GM12872 (cell line): ENCODE data around the gene USP50.

Experiments used
- TF ChIP-seq, protein P1 (sequence below): IDR thresholded peaks from 3 replicates; pipeline ENCODE4 v1.5.1; 2011; ENCODE audit warnings: low read depth, mild to moderate bottlenecking, low read length, moderate library complexity; ENCODE audit not compliant: insufficient read depth

USP50 gene

DNA sequence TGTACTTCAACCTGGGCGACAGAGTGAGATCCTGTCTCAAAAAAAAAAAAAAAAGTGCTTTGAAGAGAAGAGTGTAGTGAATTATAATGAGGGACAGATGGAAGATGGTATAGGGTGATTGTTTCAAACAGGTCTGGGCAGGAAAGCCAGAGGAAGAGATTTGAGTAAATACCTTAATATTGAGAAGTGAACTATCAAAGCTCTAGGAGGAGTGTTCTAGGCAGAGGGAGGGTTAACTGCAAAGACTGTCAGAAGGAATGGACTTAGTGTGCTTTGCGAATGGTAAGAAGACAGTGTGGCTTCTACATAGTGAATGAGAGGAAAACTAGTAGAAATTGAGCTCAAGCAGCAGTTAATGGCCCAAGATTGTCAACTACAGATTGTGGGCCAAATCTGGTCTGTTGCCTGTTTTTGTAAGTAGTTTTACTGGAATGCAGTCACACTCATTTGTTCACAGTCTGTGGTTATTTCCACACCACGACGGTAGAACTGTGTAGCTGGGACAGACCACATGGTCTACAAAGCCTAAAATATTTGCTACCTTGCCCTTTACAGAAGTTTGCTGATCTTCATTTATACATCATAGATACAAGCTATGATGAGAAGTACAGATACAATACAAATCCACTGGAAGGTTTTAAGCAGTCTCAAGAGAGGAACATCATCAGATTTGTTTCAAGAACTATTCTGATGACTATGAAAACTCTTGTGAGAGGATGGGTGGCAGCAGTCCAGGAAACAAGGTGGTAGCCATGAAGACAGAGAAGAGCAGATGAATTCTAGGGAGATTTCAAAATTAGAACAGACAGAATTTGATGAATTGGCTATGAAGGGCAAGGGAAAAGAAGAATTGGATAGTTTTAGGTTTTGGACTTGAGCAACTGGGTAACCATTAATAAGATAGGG, 16.5 kb upstream of the USP50 start:
- TF ChIP-seq, protein P1, sequence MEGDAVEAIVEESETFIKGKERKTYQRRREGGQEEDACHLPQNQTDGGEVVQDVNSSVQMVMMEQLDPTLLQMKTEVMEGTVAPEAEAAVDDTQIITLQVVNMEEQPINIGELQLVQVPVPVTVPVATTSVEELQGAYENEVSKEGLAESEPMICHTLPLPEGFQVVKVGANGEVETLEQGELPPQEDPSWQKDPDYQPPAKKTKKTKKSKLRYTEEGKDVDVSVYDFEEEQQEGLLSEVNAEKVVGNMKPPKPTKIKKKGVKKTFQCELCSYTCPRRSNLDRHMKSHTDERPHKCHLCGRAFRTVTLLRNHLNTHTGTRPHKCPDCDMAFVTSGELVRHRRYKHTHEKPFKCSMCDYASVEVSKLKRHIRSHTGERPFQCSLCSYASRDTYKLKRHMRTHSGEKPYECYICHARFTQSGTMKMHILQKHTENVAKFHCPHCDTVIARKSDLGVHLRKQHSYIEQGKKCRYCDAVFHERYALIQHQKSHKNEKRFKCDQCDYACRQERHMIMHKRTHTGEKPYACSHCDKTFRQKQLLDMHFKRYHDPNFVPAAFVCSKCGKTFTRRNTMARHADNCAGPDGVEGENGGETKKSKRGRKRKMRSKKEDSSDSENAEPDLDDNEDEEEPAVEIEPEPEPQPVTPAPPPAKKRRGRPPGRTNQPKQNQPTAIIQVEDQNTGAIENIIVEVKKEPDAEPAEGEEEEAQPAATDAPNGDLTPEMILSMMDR = no peak

DNA sequence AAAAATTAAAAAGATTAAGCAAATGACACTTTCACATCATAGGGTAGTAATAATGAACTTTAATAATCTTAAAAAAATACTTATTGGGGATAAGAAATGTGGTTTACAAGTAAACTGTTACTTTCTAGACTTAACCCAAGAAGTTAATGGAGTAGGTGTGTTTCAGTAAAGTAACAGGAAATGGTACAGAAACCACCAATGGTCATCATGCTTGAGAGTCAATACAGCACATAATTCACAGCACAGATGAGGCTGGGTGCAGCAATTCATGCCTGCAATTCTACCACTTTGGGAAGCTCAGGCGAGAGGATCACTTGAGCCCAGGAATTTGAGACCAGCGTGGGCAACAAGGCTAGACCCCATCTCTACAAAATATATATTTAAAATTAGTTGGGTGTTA, 11.5 kb upstream of the USP50 start:
- TF ChIP-seq, protein P1 = no peak

DNA sequence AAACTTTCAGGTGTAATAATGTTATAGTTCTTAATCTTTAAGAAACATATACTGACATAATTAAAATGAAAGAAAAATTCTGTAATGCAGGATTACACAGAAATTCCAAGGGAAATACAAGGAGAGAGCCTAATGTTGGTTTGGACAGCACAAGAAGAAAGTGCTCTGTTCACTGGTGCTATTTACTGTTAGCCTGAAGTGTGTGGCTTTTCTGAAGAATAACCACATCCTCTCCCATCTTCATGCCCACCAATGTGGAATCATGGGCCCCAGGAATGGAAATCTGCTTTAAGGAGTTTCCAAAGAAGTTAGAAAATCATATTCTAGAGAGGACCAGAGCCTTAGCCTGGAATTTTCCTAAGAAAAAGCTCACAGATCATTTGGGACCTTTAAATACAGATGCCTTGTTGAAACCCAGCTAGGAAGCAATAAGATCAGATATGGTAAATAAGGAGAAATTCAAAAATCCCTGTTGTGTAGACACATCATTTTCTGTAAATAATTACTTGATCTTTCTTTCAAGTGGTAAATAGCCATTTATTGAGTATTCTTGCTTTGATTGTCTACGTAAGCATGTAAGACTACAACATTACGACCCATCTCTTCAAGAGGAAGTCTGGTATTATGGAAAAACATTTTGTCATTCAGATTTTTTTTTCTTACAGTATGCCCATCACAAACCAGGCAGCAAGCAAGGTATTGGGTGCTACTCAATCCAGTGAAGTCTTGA, 10.3 kb upstream of the USP50 start:
- TF ChIP-seq, protein P1 = no peak

DNA sequence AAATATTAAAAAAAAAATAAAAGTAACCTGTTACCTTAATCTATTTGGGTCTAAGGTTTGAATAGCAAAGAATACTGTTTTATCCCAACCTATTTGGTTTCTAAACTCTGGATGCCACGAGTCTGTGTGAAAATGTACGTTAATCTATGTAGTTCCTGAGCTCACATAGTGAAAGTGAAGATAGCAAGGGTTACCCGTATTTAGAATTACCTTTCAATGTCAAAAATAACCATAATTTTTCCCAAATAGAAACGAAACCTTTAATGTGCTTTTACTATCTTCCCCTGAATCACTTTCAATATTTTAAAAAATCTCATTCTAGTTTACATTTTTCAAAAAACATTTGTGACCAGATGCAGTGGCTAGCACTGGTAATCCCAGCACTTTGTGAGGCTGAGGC, 5.8 kb upstream of the USP50 start:
- TF ChIP-seq, protein P1 = no peak

GRCh38 chr15:50549326-50549725, 2.9 kb upstream of the USP50 start:
- TF ChIP-seq, protein P1 = no peak

GRCh38 chr15:50544368-50544767, 2.1 kb downstream of the USP50 start:
- TF ChIP-seq, protein P1 = no peak

- TF ChIP-seq, protein P1 = no peak
Observed at GRCh38 chr15:50543556-50543955, 2.9 kb downstream of the USP50 start.
